ENCODE data around the gene OSMR.

OSMR gene

DNA sequence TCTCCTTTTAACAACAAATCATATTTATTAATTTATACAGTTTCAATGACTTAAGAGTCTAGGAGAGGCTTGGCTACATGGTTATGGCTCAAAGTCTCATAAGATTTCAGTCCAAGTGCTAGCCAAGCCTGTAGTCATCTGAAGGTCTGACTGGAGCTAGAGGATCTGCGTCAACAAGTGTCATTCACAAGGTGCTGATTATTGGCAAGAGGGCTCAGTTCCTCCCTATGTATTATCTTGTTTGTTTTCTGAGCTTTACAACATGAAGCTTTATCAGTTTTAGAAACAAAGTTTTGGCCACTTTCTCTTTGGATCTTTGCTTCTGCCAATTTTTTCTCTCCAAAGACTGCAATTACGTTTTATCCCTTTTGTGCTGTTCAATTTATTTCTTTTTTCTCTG, 133.7 kb downstream of the OSMR start:
- Mint-ChIP-seq H3K4me1 (peaks cover 3% of the 10 kb centered on the region), H3K27ac (peak overlapping the region; percentile 69), H3K4me3 (no peak overlapping the region), H3K36me3 (ENCODE audit: low read depth) (peaks cover 31% of the 10 kb centered on the region), H3K27me3 (ENCODE audit: low read depth, poor library complexity) (peaks cover under 1% of the 10 kb centered on the region), H3K9me3 (no peaks in the 10 kb centered on the region)
- TF ChIP-seq, protein P1, sequence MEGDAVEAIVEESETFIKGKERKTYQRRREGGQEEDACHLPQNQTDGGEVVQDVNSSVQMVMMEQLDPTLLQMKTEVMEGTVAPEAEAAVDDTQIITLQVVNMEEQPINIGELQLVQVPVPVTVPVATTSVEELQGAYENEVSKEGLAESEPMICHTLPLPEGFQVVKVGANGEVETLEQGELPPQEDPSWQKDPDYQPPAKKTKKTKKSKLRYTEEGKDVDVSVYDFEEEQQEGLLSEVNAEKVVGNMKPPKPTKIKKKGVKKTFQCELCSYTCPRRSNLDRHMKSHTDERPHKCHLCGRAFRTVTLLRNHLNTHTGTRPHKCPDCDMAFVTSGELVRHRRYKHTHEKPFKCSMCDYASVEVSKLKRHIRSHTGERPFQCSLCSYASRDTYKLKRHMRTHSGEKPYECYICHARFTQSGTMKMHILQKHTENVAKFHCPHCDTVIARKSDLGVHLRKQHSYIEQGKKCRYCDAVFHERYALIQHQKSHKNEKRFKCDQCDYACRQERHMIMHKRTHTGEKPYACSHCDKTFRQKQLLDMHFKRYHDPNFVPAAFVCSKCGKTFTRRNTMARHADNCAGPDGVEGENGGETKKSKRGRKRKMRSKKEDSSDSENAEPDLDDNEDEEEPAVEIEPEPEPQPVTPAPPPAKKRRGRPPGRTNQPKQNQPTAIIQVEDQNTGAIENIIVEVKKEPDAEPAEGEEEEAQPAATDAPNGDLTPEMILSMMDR (IDR thresholded peaks at IDR 0.05), result no peak
- no peak for DNase-seq
